Osteocyte (in vitro differentiated cells): ENCODE measurements around the gene PIEZO1. TPM values are rescaled to one million over a fixed set of nuclear protein-coding genes. Genes with fewer than 3 reads are reported as not detected.

Experiments
- DNase-seq: peaks from one replicate; pipeline ENCODE4 v3.0.0; 2021; ENCODE audit warnings: mixed read lengths; ENCODE audit not compliant: unreplicated experiment; ENCODE audit errors: extremely low spot score
- H3K27ac Mint-ChIP-seq: one replicate; pipeline ENCODE4 v1.8.0; 2021; ENCODE audit warnings: mild to moderate bottlenecking, mixed read lengths; ENCODE audit not compliant: unreplicated experiment
- H3K27me3 Mint-ChIP-seq: one replicate; pipeline ENCODE4 v1.8.0; 2021; ENCODE audit warnings: mixed read lengths; ENCODE audit not compliant: unreplicated experiment
- H3K36me3 Mint-ChIP-seq: one replicate; pipeline ENCODE4 v1.8.0; 2021; ENCODE audit warnings: mixed read lengths; ENCODE audit not compliant: unreplicated experiment
- H3K4me1 Mint-ChIP-seq: one replicate; pipeline ENCODE4 v1.8.0; 2021; ENCODE audit warnings: mixed read lengths; ENCODE audit not compliant: unreplicated experiment
- H3K4me3 Mint-ChIP-seq: one replicate; pipeline ENCODE4 v1.8.0; 2021; ENCODE audit warnings: mild to moderate bottlenecking, moderate library complexity, mixed read lengths; ENCODE audit not compliant: unreplicated experiment
- H3K9me3 Mint-ChIP-seq: one replicate; pipeline ENCODE4 v1.8.0; 2021; ENCODE audit warnings: mixed read lengths; ENCODE audit not compliant: unreplicated experiment
- total RNA-seq: library from RNA; stranded (reverse); gene quantifications from 2 replicates; pipeline ENCODE4 v1.2.1, GENCODE V29; 2021
- TF ChIP-seq, protein P1 (sequence below): fragments of 200-600 bp; sonication (generic); IDR thresholded peaks from 2 replicates; pipeline ENCODE4 v1.5.0; 2021; ENCODE audit warnings: antibody characterized with exemption, mild to moderate bottlenecking, moderate library complexity

The PIEZO1 gene
- total RNA-seq, 1 donor from 2014 or later = 165 TPM

DNA sequence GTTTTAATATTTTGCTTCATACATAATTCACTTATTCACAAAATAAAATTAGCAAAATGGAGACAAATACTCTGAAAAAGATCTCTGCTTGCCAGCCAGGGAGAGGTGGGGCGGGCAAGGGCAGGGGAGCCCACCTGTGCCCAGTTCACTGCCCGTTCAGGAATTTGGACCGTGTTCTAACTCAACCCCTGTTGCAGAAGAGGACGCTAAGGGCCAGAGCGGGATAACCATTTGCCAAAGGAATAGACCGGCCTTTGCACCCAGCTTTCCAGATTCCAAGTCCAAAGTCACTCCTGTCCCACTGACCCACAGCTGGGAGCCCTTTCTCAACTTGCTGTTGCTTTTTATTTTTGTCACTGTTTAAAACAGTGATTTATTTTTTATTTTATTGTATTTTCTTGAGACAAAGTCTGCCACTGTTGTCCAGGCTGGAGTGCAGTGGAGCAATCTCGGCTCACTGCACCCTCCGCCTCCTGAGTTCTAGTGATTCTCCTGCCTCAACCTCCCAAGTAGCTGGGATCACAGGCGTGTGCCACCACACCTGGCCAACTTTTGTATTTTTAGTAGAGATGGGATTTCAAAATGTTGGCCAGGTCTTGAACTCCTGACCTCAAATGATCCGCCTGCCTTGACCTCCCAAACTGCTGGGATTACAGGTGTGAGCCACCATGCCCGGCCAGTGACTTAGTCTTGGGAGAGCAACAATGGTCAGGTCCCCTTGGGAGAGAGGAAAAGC is 2.7 kb upstream of the PIEZO1 start:
- no peak overlapping the region for H3K27ac Mint-ChIP-seq
- no peak overlapping the region for H3K4me3 Mint-ChIP-seq
- no peaks in the 10 kb centered on the region for H3K27me3 Mint-ChIP-seq
- peaks cover 24% of the 10 kb centered on the region for H3K4me1 Mint-ChIP-seq
- H3K9me3 Mint-ChIP-seq = no peaks in the 10 kb centered on the region
- H3K36me3 Mint-ChIP-seq = no peaks in the 10 kb centered on the region
- DNase-seq = no peak
- TF ChIP-seq, protein P1, sequence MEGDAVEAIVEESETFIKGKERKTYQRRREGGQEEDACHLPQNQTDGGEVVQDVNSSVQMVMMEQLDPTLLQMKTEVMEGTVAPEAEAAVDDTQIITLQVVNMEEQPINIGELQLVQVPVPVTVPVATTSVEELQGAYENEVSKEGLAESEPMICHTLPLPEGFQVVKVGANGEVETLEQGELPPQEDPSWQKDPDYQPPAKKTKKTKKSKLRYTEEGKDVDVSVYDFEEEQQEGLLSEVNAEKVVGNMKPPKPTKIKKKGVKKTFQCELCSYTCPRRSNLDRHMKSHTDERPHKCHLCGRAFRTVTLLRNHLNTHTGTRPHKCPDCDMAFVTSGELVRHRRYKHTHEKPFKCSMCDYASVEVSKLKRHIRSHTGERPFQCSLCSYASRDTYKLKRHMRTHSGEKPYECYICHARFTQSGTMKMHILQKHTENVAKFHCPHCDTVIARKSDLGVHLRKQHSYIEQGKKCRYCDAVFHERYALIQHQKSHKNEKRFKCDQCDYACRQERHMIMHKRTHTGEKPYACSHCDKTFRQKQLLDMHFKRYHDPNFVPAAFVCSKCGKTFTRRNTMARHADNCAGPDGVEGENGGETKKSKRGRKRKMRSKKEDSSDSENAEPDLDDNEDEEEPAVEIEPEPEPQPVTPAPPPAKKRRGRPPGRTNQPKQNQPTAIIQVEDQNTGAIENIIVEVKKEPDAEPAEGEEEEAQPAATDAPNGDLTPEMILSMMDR = no peak

DNA sequence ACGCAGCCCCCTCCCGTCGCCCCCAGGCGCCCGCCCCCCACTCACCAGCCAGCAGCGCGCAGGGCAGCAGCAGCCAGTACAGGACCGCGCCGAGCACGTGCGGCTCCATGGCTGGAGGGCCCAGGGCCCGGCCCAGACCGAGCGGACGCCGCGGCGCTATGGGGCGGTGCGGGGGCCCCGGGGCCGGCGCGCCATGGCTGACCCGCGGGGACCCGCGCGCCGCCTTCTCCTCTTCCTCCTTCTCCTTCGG is 239 bp downstream of the PIEZO1 start:
- H3K36me3 Mint-ChIP-seq = no peaks in the 10 kb centered on the region

DNA sequence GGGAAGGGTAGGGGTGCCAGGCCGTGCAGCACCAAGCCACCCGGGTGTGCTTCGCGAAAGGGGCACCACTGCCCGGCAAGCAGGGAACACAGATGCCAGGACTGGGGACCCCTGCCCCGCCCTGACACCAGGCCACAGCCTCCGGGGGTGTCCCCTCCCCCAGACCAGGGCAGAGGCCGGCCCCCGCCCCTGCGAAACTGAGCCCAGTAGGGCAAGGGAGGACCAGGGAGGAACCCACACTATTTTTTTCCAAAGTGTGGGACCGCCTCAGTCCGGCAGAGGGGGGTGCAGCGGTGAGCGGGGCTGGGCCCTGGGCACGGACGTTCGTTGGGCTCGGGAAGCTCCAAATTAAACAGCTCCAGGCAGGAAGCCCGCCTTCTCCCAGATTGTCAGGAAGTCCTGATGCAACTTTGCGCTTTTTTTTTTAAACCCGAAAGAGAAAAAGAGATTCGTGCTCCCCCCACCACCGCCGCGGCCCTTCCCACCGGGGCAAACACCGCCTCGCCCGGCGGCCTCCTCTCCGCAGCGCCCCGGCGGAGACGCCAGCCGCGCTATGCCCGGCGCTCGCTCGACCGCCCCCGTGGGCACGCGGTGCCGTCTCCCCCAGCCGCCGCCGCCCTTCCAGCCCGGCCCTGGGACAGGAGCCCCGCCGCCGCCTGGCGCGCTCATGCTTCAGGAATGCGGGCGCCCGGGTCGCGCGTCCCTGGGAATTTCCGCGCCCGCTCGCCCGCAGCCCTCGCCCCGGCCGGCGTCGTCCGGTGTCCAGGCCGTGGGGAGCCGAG is 755 bp downstream of the PIEZO1 start:
- Mint-ChIP-seq H3K9me3 (no peaks in the 10 kb centered on the region), H3K36me3 (no peaks in the 10 kb centered on the region), H3K4me3 (peak overlapping the region; percentile 84), H3K4me1 (peaks cover 45% of the 10 kb centered on the region), H3K27ac (peak overlapping the region; percentile 90), H3K27me3 (no peaks in the 10 kb centered on the region)
- no peak for DNase-seq
- TF ChIP-seq, protein P1 = peak; percentile 61

More for the DNA sequence above, 239 bp downstream of the PIEZO1 start:
- TF ChIP-seq, protein P1 = no peak
- no peaks in the 10 kb centered on the region for H3K27me3 Mint-ChIP-seq
- DNase-seq = no peak
- peaks cover 40% of the 10 kb centered on the region for H3K4me1 Mint-ChIP-seq
- no peaks in the 10 kb centered on the region for H3K9me3 Mint-ChIP-seq
- peak overlapping the region; percentile 29 for H3K4me3 Mint-ChIP-seq
- no peak overlapping the region for H3K27ac Mint-ChIP-seq

DNA sequence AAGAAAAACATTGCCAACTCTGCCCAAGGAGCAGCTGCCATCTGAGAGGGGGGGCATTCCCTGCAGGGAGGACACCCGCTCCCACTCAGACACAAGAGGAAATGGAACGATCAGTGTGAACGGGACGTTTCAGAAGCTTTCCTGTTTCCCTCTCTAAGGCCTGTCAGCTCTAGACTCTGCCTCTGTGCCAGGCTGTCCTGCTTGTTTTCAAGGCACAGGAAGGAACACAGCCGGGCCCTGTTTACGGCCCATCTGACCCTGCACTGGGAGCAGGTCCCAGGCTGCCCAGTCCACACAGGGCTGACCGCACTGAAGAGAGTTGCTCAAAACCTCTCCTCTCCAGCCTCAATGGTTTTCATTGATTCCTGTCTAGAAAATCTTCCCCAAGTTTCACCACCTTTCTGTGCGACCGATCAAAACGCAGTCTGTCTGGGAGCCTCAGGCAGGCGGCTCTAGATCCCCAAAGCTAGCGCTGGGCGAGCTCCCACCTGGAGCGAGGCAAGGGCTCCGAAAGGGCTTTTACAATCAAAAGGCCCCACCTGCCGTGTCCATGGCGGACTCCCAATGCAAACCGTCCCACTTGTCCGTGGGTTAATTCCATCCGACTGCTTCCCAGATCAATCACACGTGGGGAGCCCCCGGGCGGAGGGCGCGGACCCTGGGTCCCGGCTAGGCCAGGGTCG is 1.5 kb downstream of the PIEZO1 start:
- Mint-ChIP-seq H3K4me1 (peaks cover 48% of the 10 kb centered on the region), H3K27me3 (no peaks in the 10 kb centered on the region), H3K9me3 (no peaks in the 10 kb centered on the region), H3K36me3 (no peaks in the 10 kb centered on the region), H3K4me3 (peak overlapping the region; percentile 84), H3K27ac (peak overlapping the region; percentile 90)
- DNase-seq = no peak
- TF ChIP-seq, protein P1 = no peak
